Endothelial cell of umbilical vein (primary cell): Measurements from ENCODE around the gene VWA5A.

Source experiments
- EZH2 ChIP-seq: IDR thresholded peaks from 2 replicates; pipeline ENCODE4 v1.6.1; 2012; ENCODE audit warnings: borderline replicate concordance, low read depth, mild to moderate bottlenecking, moderate library complexity, low read length, inconsistent platforms; ENCODE audit not compliant: severe bottlenecking
- POLR2A ChIP-seq: IDR thresholded peaks from 2 replicates; pipeline ENCODE4 v1.6.1; 2012; ENCODE audit warnings: low read depth, mild to moderate bottlenecking, control low read depth, low read length
- POLR2AphosphoS5 ChIP-seq: IDR thresholded peaks from 2 replicates; pipeline ENCODE4 v1.6.1; 2012; ENCODE audit warnings: low read depth, mild to moderate bottlenecking, control low read depth, low read length, moderate library complexity; ENCODE audit not compliant: insufficient read depth
- TF ChIP-seq, protein P1 (sequence below), 2 donors: IDR thresholded peaks; 1 replicate in 1 of 2; 2 replicates in 1 of 2; pipeline ENCODE4 v1.5.1; 2011; ENCODE audit warnings: low read length in 2 of 2, mild to moderate bottlenecking in 2 of 2, moderate library complexity in 2 of 2, control low read depth in 1 of 2, inconsistent platforms in 1 of 2, low read depth in 1 of 2; ENCODE audit not compliant: insufficient read depth in 1 of 2; ENCODE audit errors: extremely low read depth in 1 of 2

DNA sequence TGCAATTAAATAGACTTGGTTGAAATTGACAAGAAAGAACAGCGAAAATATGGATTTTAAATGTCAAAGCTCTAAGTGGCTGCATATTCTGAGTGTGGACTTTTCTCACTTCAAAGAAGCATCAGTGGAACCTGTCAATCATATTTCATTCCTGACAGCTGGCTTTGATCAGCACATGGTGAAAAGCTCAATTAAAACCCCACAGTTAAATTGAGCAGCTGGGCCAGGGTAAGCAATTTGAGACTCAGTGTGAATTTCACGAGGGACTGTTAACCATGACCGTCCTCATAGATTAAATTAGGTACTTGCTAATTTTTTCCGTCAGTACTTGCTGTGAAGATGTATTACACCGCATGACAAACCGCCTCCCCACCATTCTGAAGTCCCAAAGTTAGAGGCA lies 56.9 kb downstream of the VWA5A start:
- TF ChIP-seq POLR2AphosphoS5 (no peak), POLR2A (no peak), EZH2 (no peak)
- TF ChIP-seq, protein P1, sequence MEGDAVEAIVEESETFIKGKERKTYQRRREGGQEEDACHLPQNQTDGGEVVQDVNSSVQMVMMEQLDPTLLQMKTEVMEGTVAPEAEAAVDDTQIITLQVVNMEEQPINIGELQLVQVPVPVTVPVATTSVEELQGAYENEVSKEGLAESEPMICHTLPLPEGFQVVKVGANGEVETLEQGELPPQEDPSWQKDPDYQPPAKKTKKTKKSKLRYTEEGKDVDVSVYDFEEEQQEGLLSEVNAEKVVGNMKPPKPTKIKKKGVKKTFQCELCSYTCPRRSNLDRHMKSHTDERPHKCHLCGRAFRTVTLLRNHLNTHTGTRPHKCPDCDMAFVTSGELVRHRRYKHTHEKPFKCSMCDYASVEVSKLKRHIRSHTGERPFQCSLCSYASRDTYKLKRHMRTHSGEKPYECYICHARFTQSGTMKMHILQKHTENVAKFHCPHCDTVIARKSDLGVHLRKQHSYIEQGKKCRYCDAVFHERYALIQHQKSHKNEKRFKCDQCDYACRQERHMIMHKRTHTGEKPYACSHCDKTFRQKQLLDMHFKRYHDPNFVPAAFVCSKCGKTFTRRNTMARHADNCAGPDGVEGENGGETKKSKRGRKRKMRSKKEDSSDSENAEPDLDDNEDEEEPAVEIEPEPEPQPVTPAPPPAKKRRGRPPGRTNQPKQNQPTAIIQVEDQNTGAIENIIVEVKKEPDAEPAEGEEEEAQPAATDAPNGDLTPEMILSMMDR (IDR thresholded peaks at IDR 0.05; ENCODE audit: extremely low read depth in 1 of 2, insufficient read depth in 1 of 2, low read depth in 1 of 2, low read length in 2 of 2), result no peak
